ENCODE measurements around the gene ZNF185. TPM values are rescaled to one million over a fixed set of nuclear protein-coding genes. Genes with fewer than 3 reads are reported as not detected.
"Not testable (repeated sequence)": the region's sequence is repeated elsewhere in the genome, so short reads cannot be mapped to it uniquely, and the experiment has no call there.

The ZNF185 gene
- polyA plus RNA-seq, 3 donors: 40.6 to 47.1 (median 44.6) TPM

DNA sequence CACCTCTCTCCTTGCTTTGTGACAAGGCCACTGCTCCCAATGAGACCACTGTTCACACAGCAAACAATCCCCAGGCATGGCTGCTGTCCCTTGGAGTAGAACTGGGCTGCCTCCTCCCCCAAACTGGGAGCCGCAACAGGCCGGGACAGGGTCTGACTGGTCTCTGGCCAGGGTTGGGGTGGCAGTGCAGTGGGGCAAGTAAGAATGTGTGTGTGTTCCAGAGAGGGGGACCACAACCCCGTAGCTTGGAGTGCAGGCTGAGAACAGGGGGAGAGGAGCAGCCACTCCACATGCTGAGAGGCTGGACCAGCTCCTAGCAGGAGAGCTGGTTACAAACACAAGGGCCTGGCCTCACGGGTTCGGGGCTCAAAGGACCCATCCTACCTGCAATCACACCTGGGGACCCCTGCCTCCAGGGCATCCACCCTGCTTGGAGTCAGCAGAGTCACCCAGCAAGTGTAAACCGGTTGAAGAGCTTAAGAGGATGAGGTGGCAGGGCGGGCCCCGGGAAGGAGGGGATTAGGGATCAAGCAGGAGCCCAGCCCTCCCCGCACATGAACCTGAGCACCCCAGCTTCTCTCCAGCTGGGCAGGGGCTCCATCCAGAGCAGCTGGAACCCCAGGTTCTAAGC, 3.8 kb upstream of the ZNF185 start:
- no peak for DNase-seq

DNA sequence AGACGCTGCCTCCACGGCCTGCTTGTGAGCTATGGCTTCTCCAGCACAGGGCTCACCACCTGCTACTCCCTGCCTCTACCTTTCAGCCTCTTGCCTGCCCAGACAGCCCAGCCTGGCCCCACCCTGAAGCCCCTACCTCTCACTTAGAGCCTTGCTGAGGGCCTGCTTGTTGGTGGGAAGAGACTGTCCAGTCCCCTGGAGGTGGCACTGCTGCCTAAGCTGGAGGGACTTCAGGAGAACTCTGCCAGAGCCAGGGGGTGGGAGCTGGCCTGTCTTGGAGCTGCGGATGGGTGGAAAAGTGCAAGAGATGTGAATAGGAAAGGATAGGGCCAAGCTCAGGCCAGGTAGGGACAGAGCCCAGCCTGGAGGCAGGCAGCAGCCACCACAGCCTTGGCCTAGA, 2.7 kb upstream of the ZNF185 start:
- no peak for DNase-seq

DNA sequence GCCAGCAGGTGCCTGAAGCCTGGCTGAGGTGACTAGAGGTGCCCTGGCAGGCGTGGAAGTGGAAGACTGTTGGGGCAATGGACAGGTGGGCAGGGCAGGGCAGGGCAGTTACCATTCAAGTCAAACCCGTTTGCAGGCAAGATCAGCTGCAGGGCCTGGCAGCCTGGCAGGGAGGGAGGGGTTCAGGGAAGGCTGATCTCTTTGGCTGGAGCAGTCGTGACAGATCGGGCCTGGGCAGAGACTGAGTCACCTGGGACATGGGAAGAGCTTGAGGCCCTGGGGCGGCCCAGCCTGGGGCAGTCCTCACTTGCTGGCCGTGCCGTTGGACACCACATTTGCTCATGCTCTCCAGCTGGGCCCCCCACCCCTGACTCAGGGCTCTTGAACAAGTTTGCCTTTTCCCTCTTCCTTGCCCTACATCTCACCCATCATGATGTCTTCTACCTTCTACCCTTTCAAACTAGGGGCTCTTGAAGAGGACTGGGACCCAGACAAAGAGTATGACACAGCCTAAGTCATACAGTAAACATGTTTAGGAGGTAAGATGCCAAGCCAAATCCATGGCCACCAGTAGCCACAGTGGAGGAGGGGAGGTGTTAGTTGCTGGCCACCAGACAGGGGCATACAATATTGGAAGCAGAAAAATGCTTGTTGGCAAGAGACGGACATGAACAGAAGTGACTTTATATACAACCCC, 2.0 kb upstream of the ZNF185 start:
- DNase-seq: no peak

GRCh38 chrX:152896450-152896849, 1.4 kb upstream of the ZNF185 start:
- no peak for DNase-seq

- no peak for DNase-seq
Measured at GRCh38 chrX:152898442-152898841, 575 bp downstream of the ZNF185 start.

GRCh38 chrX:152899111-152899873, 1.4 kb downstream of the ZNF185 start:
- DNase-seq: no peak

DNA sequence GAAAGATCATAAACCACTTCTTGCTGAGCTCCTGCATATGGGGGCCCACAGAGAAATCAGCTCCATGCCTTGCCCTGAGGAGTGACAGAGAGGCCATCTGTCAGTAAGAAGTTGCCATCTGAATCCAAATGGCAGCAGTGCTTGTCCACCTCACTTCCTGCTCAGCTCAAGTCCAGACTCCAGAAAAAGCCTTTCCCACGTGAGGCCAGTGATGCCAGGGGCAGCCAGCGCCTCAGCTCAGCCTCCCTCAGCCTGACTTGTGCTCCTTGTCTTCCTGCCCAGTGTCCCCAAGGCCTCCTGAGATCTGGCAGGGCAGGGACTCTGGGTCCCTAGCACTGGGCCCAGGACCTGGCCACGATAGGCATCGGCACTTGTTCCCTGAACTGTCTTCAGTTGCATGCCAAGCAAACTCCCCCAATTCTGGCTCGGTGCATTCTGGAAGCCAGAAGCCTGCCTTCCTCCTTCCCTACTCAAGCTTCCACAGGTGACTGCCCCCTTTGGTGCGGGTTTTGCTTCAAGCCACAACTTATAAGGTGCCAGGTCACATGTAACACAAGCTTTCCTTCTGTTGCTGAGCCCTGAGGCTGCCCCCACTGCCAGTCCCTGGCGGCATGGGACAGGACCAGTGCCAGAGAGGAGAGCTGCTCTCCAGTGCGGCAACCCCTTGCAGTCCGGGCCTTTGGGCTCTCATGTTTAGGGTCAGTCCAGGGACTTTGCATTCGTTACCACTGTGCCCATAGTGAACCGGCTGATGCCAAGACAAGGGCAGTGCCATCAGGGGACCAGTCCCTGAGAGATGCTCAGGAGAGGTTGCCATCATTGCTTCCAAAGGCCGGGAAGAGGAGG, 2.2 kb downstream of the ZNF185 start:
- DNase-seq: no peak

DNA sequence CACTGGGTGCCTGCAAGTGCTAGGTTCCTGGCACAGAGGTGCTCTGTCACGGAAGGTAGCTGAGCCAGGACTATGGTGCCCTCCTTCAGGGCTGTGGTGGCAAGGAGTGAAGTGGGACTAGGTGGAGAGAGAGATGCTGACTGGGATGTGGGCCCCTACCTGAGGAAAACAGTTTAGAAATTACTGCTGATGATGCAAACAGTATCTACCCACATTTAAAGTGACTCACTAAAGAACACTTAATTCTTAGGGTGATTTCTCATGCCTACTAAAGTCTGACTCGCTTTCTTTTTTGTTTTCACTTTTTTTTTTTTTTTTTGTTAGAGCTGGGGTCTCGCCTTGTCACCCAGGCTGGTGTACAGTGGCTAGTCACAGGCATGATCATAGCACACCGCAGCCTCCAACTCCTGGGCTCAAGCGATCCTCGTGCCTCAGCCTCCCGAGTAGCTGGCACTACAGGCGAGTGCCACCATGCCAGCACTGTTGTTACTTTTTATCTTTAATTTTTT, 3.1 kb downstream of the ZNF185 start:
- no peak for DNase-seq

GRCh38 chrX:152901816-152902501, 4.1 kb downstream of the ZNF185 start:
- DNase-seq: no peak

DNA sequence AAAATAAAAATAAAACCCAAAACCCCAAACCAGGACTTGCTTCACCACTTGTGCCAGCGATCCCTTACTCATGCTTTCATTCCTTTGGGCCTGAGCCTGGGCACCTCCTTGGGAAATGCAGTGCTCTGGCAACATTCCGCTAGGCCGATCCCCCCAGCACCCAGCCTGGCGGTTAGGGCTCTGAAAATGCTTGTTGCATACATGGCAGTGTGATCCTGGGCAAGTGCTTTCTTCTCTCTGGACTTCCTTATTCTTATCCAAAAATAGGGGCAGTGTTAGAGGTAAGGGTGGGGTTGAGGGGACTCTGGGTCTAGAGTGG, 4.6 kb downstream of the ZNF185 start:
- DNase-seq: no peak

DNA sequence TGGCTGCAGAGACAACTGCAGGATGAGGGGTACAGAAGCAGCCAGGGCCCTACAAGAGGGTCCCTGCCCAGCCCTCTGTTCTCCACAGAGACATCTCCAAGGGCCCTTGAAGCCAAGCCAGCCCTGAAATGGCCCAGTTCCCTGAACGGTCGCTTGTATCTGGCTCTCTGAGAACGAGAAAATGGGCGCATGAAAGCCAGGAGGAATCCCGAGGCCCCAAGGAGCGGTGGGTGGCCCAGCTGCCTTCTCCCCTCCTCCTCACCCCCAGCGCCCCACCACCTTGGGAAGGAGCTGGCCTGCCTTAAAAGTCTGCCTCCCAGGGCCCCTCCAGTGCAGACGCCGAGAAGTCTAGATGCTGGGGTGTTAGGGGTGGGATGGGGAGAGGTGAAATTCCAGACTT, 5.7 kb downstream of the ZNF185 start:
- no peak for DNase-seq

DNA sequence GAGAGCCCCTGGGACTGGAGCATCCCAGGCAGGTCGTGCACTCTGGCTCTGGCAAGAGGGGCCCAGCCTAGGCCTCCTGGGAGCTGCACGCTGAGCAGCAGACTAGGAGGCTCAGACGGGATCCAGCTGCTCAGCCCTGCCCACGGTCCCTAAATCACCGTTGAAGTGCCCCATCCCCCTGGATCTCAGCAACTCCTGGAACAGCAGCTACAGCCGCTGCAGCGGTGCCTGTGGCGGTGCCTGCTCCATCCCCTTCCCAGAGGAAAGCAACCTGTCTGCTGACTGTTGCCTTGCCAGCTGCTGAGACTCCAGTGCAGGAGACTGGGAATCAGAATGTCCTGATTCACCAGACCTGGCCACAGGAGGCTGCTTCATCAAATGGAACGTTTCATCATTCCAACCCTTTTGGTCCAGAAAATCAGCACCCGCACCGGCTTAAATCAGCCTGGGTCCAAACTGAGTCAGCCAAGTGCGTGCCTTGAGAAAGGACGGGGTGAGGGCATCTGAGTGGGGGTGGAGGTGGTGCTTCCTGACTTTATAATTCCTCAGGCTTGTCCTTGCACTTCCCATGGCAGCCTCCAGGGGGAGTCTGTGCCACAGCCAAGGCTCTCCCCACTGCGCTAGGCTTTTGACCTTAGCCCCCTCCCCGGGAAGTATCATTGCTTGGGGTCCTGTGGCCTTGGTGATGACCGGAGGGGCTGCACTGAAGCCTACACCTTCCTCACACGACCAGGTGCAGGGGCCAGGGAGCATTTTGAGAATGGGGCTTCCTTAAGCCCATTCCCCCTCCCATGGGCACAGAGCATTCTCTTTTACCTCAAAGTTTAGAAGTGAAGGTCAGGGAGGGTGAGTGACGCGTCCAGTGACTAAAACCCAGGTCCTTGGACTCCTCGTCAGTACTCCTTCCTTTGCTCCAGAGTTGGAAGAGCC, 6.5 kb downstream of the ZNF185 start:
- DNase-seq: no peak

DNA sequence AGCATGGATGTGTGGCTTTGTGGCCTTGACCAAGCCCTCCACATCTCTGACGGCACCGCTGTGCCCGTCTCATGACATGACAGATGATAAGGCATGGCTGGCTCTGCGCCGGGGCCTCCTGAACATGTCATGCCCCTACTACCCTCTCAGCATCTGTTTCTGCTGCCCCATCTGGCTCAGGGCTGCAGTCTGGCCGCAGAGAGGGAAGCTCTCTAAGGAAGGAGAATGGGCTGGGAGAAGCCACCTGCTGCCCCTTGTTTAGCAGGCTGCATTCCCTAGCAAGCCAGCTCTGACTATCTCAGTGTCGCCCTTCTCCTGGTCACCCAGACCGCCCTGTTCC, 7.2 kb downstream of the ZNF185 start:
- no peak for DNase-seq

- DNase-seq: peak; percentile 60
Measured at GRCh38 chrX:152907084-152907651, 9.3 kb downstream of the ZNF185 start.

- no peak for DNase-seq
Measured at GRCh38 chrX:152908486-152908885, 10.6 kb downstream of the ZNF185 start.

DNA sequence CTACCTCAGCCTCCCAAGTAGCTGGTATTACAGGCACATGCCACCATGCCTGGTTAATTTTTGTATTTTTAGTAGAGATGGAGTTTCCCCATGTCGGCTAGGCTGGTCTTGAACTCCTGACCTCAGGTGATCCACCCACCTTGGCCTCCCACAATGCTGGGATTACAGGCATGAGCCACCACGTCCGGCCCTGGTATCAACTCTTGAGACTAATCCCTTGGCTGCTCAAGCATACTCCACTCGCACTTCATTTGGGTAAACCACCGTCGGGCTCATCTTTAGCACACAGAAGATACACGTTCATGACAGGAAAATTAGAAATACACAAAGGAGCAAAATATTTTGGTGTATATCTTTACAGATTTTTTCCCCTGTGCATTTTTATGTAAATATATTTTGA, 12.2 kb downstream of the ZNF185 start:
- DNase-seq: not testable (repeated sequence)

- DNase-seq: no peak
Measured at GRCh38 chrX:152912106-152912505, 14.2 kb downstream of the ZNF185 start.

DNA sequence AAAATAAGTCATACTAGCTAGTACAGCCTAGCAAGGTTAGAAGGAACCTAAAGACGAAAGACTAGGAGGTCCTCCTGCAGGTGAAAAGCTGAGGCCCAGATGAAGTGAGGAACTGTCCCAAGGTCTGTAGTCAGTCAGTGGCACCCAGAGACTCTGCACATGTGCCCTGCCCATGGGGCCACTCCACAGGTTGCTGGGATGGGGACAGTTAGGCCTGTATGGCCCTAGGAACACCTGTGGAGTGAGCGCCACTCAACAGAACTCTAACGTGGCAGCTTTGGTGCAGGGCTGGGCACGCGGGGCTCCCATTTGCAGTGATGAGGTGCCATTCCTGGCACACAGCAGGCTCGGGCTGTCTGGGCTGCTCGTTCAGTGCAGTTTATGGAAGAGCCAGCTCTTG, 14.8 kb downstream of the ZNF185 start:
- DNase-seq: no peak

DNA sequence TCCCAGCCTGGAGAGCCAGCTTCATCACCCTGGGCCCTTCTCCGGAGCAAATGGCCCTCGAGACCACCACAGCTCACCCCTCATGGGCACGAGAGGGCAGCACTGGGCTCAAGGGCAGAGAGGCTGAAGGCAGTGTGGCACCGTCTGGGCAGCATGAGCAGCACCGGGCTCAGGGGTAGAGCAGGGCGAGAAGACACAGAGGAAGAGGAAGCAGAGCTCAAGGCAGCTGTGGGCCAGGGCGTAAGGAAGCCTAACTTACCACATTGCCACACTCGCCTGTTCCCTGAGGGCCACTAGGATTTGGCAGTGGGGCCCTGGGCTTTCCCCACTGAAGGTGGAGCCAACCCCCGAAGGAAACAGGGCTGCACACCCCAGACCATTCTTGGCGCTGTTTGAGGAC, 15.5 kb downstream of the ZNF185 start:
- no peak for DNase-seq

DNA sequence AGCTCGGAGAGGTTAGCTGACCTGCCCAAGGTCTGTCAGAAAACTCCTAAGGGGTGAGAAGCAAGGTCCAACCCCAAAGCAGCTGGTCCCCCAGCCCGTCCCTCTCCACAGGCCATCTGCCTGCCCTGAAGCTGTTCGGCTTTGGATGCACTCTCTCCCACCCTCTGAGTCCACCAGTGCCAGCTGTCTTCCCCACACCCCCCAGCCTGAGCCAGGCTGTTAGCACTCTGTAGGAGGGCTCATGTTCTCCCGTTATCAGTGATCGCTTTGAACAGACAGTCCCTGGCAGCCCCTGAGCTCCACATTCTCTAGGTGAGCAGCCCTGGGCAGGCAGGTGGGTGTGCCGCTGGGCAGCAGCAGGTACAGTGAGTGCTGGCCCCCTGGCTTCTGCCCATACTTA, 16.0 kb downstream of the ZNF185 start:
- no peak for DNase-seq
